Activated CD8-positive, alpha-beta T cell treated with anti-CD3 and anti-CD28 coated beads, Interleukin-2, amount 10 ng/mL, durations not matched to agents 7 days and 5 days (primary cell): ENCODE measurements around the gene POLE4. TPM values are rescaled to one million over a fixed set of nuclear protein-coding genes. Genes with fewer than 3 reads are reported as not detected.

ENCODE experiments used
- ATAC-seq: fragments of 150-1000 bp; cut with Tn5 transposase; one replicate; pipeline ENCODE4 v1.10.0; 2021; ENCODE audit warnings: moderate library complexity
- CTCF ChIA-PET: fragments of 350-600 bp; sonication (Branson Sonifier 250); formaldehyde crosslinking; loops from one replicate; lab custom pipeline; 2021; ENCODE audit warnings: antibody characterized with exemption; lab: Charles Lee
- POLR2A ChIA-PET: fragments of 350-600 bp; sonication (Branson Sonifier 250); formaldehyde crosslinking; loops from one replicate; lab custom pipeline; 2021; ENCODE audit warnings: antibody characterized with exemption; lab: Charles Lee
- DNase-seq: peaks from one replicate; pipeline ENCODE4 v3.0.0-alpha.2; 2020
- H3K27ac Mint-ChIP-seq: one replicate; pipeline ENCODE4 v1.8.0; 2021; ENCODE audit warnings: mild to moderate bottlenecking, mixed read lengths
- H3K27me3 Mint-ChIP-seq: one replicate; pipeline ENCODE4 v1.8.0; 2021; ENCODE audit warnings: low read depth, mixed read lengths
- H3K36me3 Mint-ChIP-seq: one replicate; pipeline ENCODE4 v1.8.0; 2021; ENCODE audit warnings: low read depth, mixed read lengths
- H3K4me1 Mint-ChIP-seq: one replicate; pipeline ENCODE4 v1.8.0; 2021; ENCODE audit warnings: low read depth, mixed read lengths
- H3K4me3 Mint-ChIP-seq: one replicate; pipeline ENCODE4 v1.8.0; 2021; ENCODE audit warnings: mild to moderate bottlenecking, mixed read lengths
- H3K9me3 Mint-ChIP-seq: one replicate; pipeline ENCODE4 v1.8.0; 2022; ENCODE audit warnings: mixed read lengths; ENCODE audit not compliant: insufficient read depth
- total RNA-seq, 2 experiments: library from RNA; stranded (reverse); gene quantifications; one replicate each; pipeline ENCODE4 v1.2.3, GENCODE V29; 2021

Gene POLE4, protein sequence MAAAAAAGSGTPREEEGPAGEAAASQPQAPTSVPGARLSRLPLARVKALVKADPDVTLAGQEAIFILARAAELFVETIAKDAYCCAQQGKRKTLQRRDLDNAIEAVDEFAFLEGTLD
- total RNA-seq = 10 to 100 TPM; 44.5 to 45.7 TPM

DNA sequence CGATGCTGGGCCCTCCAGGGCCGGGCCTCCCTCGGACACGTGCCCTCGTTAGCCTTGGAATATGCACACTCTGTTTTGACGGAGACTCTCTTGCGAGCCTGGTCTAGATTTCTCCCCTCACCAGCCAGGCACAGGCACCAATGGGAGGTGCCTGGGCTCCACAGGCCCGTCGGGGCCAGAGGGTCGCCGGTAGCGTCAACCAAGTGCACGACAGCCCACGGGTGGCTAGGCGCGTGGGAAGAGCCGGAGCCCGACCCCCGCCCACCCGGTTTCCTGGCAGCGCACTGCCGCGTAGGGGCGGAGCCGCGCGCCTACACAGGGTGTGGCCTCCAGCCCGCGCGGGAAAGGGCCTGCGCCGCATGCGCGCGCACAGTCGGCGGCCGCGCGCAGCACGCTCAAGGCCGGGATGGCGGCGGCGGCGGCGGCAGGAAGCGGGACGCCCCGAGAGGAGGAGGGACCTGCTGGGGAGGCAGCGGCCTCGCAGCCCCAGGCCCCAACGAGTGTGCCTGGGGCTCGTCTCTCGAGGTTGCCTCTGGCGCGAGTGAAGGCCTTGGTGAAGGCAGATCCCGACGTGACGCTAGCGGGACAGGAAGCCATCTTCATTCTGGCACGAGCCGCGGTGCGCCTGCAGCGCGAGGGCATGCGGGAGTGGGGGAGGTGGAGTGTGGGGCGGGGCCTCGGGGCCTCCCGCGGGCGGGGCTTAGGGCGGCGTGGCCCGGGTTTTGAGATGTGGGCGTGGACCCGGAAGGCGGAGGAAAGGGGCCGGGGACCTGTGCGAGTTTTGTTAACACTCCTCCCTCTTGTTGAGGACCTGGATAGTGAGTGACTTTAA lies at the start of gene POLE4:
POLE4 (plus strand) TSS at position 370 of the 832 bp plus-strand sequence; CDS start at position 407, 37 bp downstream.
- ChIA-PET CTCF (interaction anchor here (1.0 kb wide), 1 partner anchor 40 kb away, joined by 3 read pairs; no protein-coding TSS in a partner anchor), POLR2A (no interaction called here)
- H3K9me3 Mint-ChIP-seq = peaks cover 5% of the 10 kb centered on the region
- peaks cover 48% of the 10 kb centered on the region for H3K4me1 Mint-ChIP-seq
- ATAC-seq (peak; percentile 93), DNase-seq (peak; percentile 95)
- H3K27ac Mint-ChIP-seq = peak within 1 kb of the TSS; percentile 93
- peaks cover 51% of the 10 kb centered on the region for H3K36me3 Mint-ChIP-seq
- H3K4me3 Mint-ChIP-seq = peak within 1 kb of the TSS; percentile 80
- H3K27me3 Mint-ChIP-seq = no peaks in the 10 kb centered on the region

DNA sequence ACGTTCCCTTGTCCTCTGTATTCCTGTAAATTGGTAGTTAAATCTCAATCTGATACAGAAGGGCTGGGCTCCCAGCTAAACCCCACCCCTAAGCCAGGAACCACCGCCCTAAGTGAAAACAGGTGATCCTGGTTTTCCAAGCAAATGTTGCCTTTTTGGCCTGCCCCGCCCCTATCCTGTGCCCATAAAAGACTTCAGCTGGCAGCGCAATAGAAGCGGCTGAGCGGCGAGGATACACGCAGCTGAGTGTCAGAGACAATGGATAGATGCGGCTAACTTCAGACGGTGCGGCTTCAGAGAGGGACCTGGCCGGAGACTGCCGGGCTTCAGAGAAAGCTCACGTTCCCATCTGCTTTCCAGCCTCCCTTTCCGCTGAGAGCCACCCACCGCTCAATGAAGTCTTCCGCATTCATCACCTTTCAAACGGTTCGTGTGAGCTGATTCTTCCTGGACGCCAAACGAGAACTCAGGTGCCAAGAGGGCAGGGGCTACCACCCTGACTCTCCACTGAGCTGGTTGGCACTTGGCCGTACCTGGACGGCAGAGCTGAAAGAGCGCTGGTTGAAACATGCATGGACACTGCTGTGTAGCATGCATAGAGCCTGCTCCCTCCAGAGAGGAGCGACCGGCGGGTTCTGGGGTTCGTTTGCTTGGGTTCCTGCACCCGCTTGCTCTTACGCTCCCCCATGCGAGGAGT lies 49.5 kb upstream of the POLE4 start:
- no peak for ATAC-seq
- Mint-ChIP-seq H3K4me3 (no peak overlapping the region), H3K27me3 (peaks cover 46% of the 10 kb centered on the region)

GRCh38 chr2:74910245-74910644 lies 48.2 kb upstream of the POLE4 start:
- Mint-ChIP-seq H3K9me3 (no peaks in the 10 kb centered on the region), H3K4me1 (peaks cover 13% of the 10 kb centered on the region), H3K36me3 (no peaks in the 10 kb centered on the region), H3K4me3 (no peak overlapping the region), H3K27me3 (peaks cover 55% of the 10 kb centered on the region), H3K27ac (no peak overlapping the region)
- ChIA-PET POLR2A (no interaction called here), CTCF (no interaction called here)
- ATAC-seq = no peak
- DNase-seq = no peak

More for the DNA sequence above, 49.5 kb upstream of the POLE4 start:
- ChIA-PET POLR2A (no interaction called here), CTCF (interaction anchor here (1.1 kb wide), 1 partner anchor 11 kb away, joined by 3 read pairs; no protein-coding TSS in a partner anchor)
- no peaks in the 10 kb centered on the region for H3K9me3 Mint-ChIP-seq
- H3K4me1 Mint-ChIP-seq = peaks cover 4% of the 10 kb centered on the region
- DNase-seq = no peak
- H3K36me3 Mint-ChIP-seq = no peaks in the 10 kb centered on the region
- no peak overlapping the region for H3K27ac Mint-ChIP-seq

DNA sequence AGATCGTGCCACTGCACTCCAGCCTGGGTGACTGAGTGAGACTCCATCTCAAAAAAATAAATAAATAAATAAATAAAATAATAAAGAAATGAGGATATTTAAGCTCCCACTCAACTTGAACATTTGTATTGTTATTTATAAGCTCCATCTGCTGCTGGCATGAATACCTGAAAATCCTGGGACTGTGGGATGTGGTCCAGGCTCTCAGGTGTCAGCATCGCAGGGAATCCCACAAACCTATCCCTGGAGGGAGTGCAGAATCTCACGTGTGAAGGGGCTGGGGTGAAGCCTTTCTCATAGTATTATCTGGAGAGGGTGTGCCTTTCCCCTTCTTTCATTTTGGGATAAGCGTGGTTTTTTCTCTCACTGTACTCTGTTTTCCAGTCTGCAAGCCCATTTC lies 47.4 kb upstream of the POLE4 start:
- ChIA-PET POLR2A (no interaction called here), CTCF (no interaction called here)
- H3K27ac Mint-ChIP-seq = no peak overlapping the region
- ATAC-seq = no peak
- DNase-seq = no peak
- H3K36me3 Mint-ChIP-seq = no peaks in the 10 kb centered on the region
- H3K9me3 Mint-ChIP-seq = no peaks in the 10 kb centered on the region
- no peak overlapping the region for H3K4me3 Mint-ChIP-seq
- H3K4me1 Mint-ChIP-seq = peaks cover 21% of the 10 kb centered on the region
- peaks cover 57% of the 10 kb centered on the region for H3K27me3 Mint-ChIP-seq

GRCh38 chr2:74915743-74916142 lies 42.7 kb upstream of the POLE4 start:
- DNase-seq (peak; percentile 76), ATAC-seq (peak; percentile 74)
- no peak overlapping the region for H3K4me3 Mint-ChIP-seq
- no peaks in the 10 kb centered on the region for H3K36me3 Mint-ChIP-seq
- H3K27me3 Mint-ChIP-seq = peaks cover 57% of the 10 kb centered on the region
- peaks cover 23% of the 10 kb centered on the region for H3K4me1 Mint-ChIP-seq
- no peak overlapping the region for H3K27ac Mint-ChIP-seq
- POLR2A ChIA-PET = no interaction called here
- H3K9me3 Mint-ChIP-seq = no peaks in the 10 kb centered on the region
- CTCF ChIA-PET = interaction anchor here (1.0 kb wide), 1 partner anchor 143 kb away, joined by 3 read pairs; no protein-coding TSS in a partner anchor

DNA sequence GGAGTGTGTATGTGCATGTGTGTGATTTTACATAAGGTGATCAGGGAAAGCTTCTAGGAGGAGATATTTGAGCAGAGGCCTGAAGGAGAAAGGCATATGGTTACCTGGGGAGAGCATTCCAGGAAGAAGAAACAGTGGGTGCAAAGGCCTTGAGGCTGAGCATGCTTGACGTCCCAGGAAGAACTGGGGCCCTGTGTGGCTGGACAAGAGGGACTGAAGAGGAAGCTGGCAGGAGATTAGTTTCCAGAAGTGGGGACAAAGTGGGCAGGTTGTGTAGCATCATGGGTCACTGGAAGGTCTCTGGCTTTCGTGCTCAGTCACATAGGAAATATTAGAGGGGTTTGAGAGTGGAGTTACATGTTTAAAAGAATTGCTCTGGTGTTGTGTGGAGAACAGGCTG lies 42.0 kb upstream of the POLE4 start:
- Mint-ChIP-seq H3K4me3 (no peak overlapping the region), H3K9me3 (no peaks in the 10 kb centered on the region), H3K27ac (no peak overlapping the region), H3K36me3 (no peaks in the 10 kb centered on the region), H3K27me3 (peaks cover 60% of the 10 kb centered on the region), H3K4me1 (peaks cover 23% of the 10 kb centered on the region)
- POLR2A ChIA-PET = no interaction called here
- CTCF ChIA-PET = interaction anchor here (1.0 kb wide), 1 partner anchor 143 kb away, joined by 3 read pairs; no protein-coding TSS in a partner anchor
- ATAC-seq = no peak
- no peak for DNase-seq

DNA sequence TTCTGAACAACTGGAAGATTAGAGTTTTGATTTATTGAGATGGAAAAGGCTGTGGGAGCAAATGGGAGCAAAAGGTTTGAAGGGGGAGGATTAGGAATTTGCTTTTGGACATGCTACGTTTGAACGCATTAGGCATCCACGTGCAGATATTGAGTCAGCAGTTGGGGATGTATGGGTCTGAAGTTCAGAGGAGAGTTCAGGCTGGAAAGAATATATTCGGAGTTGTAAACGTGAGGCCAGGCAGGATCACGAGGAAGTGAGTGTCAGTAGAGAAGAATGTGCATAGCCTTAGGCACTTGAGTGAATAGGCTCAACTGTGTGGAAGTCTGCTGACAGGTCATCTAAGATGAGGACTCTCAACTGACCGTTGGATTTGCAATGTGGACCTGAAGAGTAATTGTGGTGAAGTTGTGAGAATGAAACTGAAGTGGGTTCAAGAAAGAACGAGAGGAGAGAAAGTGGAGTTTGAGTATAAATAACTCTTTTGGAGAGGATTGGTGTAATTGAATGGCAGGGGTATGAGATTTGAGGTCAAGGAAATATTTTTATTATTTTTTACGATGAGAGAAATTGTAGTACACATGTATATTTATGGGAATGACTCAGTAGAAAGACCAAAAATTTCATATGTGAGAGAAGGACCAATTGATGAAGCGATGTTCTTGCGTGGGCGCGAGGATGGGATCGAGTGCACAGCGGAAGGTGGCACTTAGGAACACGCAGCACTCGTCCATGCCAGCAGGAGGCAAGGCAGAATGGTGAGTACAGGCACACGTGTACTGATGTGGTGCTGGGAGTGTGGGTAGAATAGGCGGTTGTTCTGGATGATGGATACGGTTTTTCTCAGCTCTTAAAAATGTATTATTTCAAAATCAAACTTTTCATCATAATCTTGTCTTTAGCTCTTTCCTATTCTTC lies 40.5 kb upstream of the POLE4 start:
- no peak for ATAC-seq
- H3K27me3 Mint-ChIP-seq = peaks cover 52% of the 10 kb centered on the region
- CTCF ChIA-PET = interaction anchor here (0.9 to 1.8 kb wide), 5 partner anchors 40 to 324 kb away, joined by 3 to 7 read pairs (median 4); no protein-coding TSS in a partner anchor

DNA sequence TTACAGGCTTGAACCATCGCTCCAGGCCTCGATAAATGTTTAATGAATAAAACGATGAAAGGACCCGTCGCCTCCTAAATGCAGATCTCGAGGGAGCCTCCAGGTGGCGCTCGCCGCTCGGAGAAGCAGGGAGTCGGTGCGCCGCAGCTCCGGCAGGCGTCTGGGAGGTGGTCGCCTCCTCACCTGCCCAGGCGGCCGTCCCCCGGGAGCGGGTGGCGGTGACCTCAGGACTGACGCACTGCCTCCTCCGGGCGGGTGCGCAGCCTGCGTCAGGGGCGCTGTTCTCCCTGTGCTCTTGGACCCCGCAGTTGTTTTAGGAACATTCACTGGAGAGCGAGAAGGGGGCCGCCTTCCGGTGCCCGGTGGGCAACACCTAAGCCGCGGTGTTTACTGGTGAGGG lies 38.6 kb upstream of the POLE4 start:
- peak; percentile 71 for ATAC-seq
- H3K36me3 Mint-ChIP-seq = no peaks in the 10 kb centered on the region
- peaks cover 36% of the 10 kb centered on the region for H3K27me3 Mint-ChIP-seq
- H3K27ac Mint-ChIP-seq = no peak overlapping the region
- H3K9me3 Mint-ChIP-seq = no peaks in the 10 kb centered on the region
- DNase-seq = peak; percentile 73
- no peak overlapping the region for H3K4me3 Mint-ChIP-seq
- ChIA-PET POLR2A (no interaction called here), CTCF (interaction anchor here (1.0 to 1.8 kb wide), 7 partner anchors 16 to 322 kb away, joined by 3 to 7 read pairs (median 4); no protein-coding TSS in a partner anchor)
- H3K4me1 Mint-ChIP-seq = peaks cover 18% of the 10 kb centered on the region

More for the DNA sequence above, 40.5 kb upstream of the POLE4 start:
- DNase-seq = no peak
- peaks cover 23% of the 10 kb centered on the region for H3K4me1 Mint-ChIP-seq
- POLR2A ChIA-PET = no interaction called here
- H3K9me3 Mint-ChIP-seq = no peaks in the 10 kb centered on the region
- H3K36me3 Mint-ChIP-seq = no peaks in the 10 kb centered on the region
- no peak overlapping the region for H3K4me3 Mint-ChIP-seq
- H3K27ac Mint-ChIP-seq = no peak overlapping the region

DNA sequence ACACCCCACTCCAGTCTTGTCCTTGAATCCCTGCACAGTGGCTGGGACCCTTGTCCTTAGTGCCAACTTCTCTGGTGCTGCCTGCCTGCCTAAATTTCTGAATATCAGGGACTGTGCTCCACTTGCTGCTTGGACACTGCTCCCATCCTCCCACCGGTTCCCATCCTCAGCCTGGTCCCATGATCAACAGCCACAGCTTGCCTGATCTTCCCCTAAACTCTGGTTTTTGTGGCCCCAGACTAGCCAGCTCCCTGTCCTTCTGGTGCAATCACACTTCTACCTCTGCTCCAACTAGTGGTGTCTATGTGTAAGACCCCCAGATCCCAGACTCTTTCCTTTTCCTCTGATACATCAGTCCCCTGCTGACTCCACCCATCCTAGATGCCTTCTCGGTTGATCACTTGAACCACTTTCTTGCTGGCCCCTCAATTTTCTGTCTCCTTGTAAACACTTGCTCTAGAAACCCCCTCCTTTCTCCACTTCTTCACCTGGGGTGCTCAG lies 37.2 kb upstream of the POLE4 start:
- ChIA-PET CTCF (interaction anchor here (0.6 kb wide), 1 partner anchor 197 kb away, joined by 3 read pairs; no protein-coding TSS in a partner anchor), POLR2A (no interaction called here)
- no peak overlapping the region for H3K27ac Mint-ChIP-seq
- H3K36me3 Mint-ChIP-seq = no peaks in the 10 kb centered on the region
- no peak for ATAC-seq
- H3K4me1 Mint-ChIP-seq = peaks cover 4% of the 10 kb centered on the region
- H3K9me3 Mint-ChIP-seq = no peaks in the 10 kb centered on the region
- no peak for DNase-seq
- H3K4me3 Mint-ChIP-seq = no peak overlapping the region
- peaks cover 31% of the 10 kb centered on the region for H3K27me3 Mint-ChIP-seq

GRCh38 chr2:74922592-74923227 lies 35.7 kb upstream of the POLE4 start:
- Mint-ChIP-seq H3K9me3 (no peaks in the 10 kb centered on the region), H3K4me1 (peaks cover 5% of the 10 kb centered on the region), H3K27ac (no peak overlapping the region), H3K36me3 (no peaks in the 10 kb centered on the region), H3K27me3 (peaks cover 23% of the 10 kb centered on the region), H3K4me3 (no peak overlapping the region)
- DNase-seq (no peak), ATAC-seq (no peak)
- ChIA-PET CTCF (no interaction called here), POLR2A (no interaction called here)
